ENCODE data around the gene TEX2. TPM values are rescaled to one million over a fixed set of nuclear protein-coding genes. Genes with fewer than 3 reads are reported as not detected.

TEX2 gene
- total and polyA plus RNA-seq, 5 donors from 2014 or later = 6.0 to 9.3 (median 6.1) TPM

- Mint-ChIP-seq H3K4me1 (peaks cover 7 to 29% (median 17%) of the 10 kb centered on the region in 4 donors), H3K27me3 (peaks cover 11% of the 10 kb centered on the region), H3K4me3 (peak overlapping the region in 1 of 4 donors; percentile 13)
Observed at GRCh38 chr17:64133546-64134215, 129.4 kb downstream of the TEX2 start.

GRCh38 chr17:64131606-64132270 is 131.3 kb downstream of the TEX2 start:
- Histone ChIP-seq H3K27me3 (ENCODE audit: control insufficient read depth, insufficient read depth, low read length) (no peaks in the 10 kb centered on the region), H3K4me3 (ENCODE audit: low read depth, low read length) (peak overlapping the region; percentile 77)
- H3K27ac Mint-ChIP-seq = peak overlapping the region in 2 of 3 donors; percentile 99

More at GRCh38 chr17:64133546-64134215, 129.4 kb downstream of the TEX2 start:
- peaks cover 3% of the 10 kb centered on the region for H3K36me3 Mint-ChIP-seq
- H3K9me3 Mint-ChIP-seq = no peaks in the 10 kb centered on the region
- peak; percentile 21 to 78 (median 64) for DNase-seq
- no peaks in the 10 kb centered on the region for H3K36me3 ChIP-seq (ENCODE audit: control insufficient read depth, insufficient read depth, low read length)
- ATAC-seq (ENCODE audit: low read depth in 2 of 2) = no peak
- H3K27ac Mint-ChIP-seq = peak overlapping the region in 1 of 3 donors; percentile 61
- no peak overlapping the region for H3K4me3 ChIP-seq (ENCODE audit: low read depth, low read length)
- H3K27me3 ChIP-seq (ENCODE audit: control insufficient read depth, insufficient read depth, low read length) = no peaks in the 10 kb centered on the region
- no peak overlapping the region for H3K27ac ChIP-seq (ENCODE audit: insufficient read depth, low read length, poor library complexity, severe bottlenecking)
- no peaks in the 10 kb centered on the region for H3K9me3 ChIP-seq (ENCODE audit: control insufficient read depth in 2 of 2, low read length in 2 of 2)
- peaks cover 19% of the 10 kb centered on the region for H3K4me1 ChIP-seq (ENCODE audit: control insufficient read depth, insufficient read depth, low read length, poor library complexity, severe bottlenecking)

GRCh38 chr17:64130559-64131001 is 132.5 kb downstream of the TEX2 start:
- Histone ChIP-seq H3K27ac (ENCODE audit: insufficient read depth, low read length, poor library complexity, severe bottlenecking) (peak overlapping the region; percentile 91), H3K4me1 (ENCODE audit: control insufficient read depth, insufficient read depth, low read length, poor library complexity, severe bottlenecking) (peaks cover 40% of the 10 kb centered on the region), H3K27me3 (ENCODE audit: control insufficient read depth, insufficient read depth, low read length) (no peaks in the 10 kb centered on the region), H3K9me3 (ENCODE audit: control insufficient read depth in 2 of 2, low read length in 2 of 2) (no peaks in the 10 kb centered on the region), H3K36me3 (ENCODE audit: control insufficient read depth, insufficient read depth, low read length) (no peaks in the 10 kb centered on the region), H3K4me3 (ENCODE audit: low read depth, low read length) (peak overlapping the region; percentile 77)
- H3K27me3 Mint-ChIP-seq = peaks cover 6% of the 10 kb centered on the region
- H3K4me3 Mint-ChIP-seq = peak overlapping the region; percentile 84 to 96 (median 88)
- ATAC-seq (ENCODE audit: low read depth in 2 of 2) (peak; percentile 18 to 20), DNase-seq (peak; percentile 60 to 70 (median 63))
- no peaks in the 10 kb centered on the region for H3K9me3 Mint-ChIP-seq
- peak overlapping the region; percentile 97 to 99 (median 99) for H3K27ac Mint-ChIP-seq
- peaks cover 24 to 51% (median 39%) of the 10 kb centered on the region in 4 donors for H3K4me1 Mint-ChIP-seq
- H3K36me3 Mint-ChIP-seq = peaks cover 3% of the 10 kb centered on the region

More at GRCh38 chr17:64131606-64132270, 131.3 kb downstream of the TEX2 start:
- Mint-ChIP-seq H3K36me3 (peaks cover 3% of the 10 kb centered on the region), H3K27me3 (peaks cover 6% of the 10 kb centered on the region), H3K4me1 (peaks cover 17 to 40% (median 27%) of the 10 kb centered on the region in 4 donors), H3K4me3 (peak overlapping the region; percentile 7 to 88 (median 52)), H3K9me3 (no peaks in the 10 kb centered on the region)
- Histone ChIP-seq H3K4me1 (ENCODE audit: control insufficient read depth, insufficient read depth, low read length, poor library complexity, severe bottlenecking) (peaks cover 36% of the 10 kb centered on the region), H3K36me3 (ENCODE audit: control insufficient read depth, insufficient read depth, low read length) (no peaks in the 10 kb centered on the region), H3K27ac (ENCODE audit: insufficient read depth, low read length, poor library complexity, severe bottlenecking) (peak overlapping the region; percentile 91), H3K9me3 (ENCODE audit: control insufficient read depth in 2 of 2, low read length in 2 of 2) (no peaks in the 10 kb centered on the region)
- ATAC-seq (ENCODE audit: low read depth in 2 of 2) (no peak), DNase-seq (no peak)

GRCh38 chr17:64129765-64130558 is 133.1 kb downstream of the TEX2 start, which contains the start of gene ERN1:
Gene ERN1 (minus strand): TSS chr17:64130144. CDS start chr17:64130029, 115 bp downstream.
- Histone ChIP-seq H3K27ac (ENCODE audit: insufficient read depth, low read length, poor library complexity, severe bottlenecking) (peak within 1 kb of the TSS; percentile 91), H3K36me3 (ENCODE audit: control insufficient read depth, insufficient read depth, low read length) (no peaks in the 10 kb centered on the region), H3K27me3 (ENCODE audit: control insufficient read depth, insufficient read depth, low read length) (no peaks in the 10 kb centered on the region), H3K9me3 (ENCODE audit: control insufficient read depth in 2 of 2, low read length in 2 of 2) (no peaks in the 10 kb centered on the region), H3K4me1 (ENCODE audit: control insufficient read depth, insufficient read depth, low read length, poor library complexity, severe bottlenecking) (peaks cover 40% of the 10 kb centered on the region), H3K4me3 (ENCODE audit: low read depth, low read length) (peak within 1 kb of the TSS; percentile 91)
- peak; percentile 86 to 88 for ATAC-seq (ENCODE audit: low read depth in 2 of 2)
- Mint-ChIP-seq H3K4me3 (peak within 1 kb of the TSS; percentile 97 to 98 (median 98)), H3K9me3 (no peaks in the 10 kb centered on the region), H3K27ac (peak within 1 kb of the TSS; percentile 97 to 99 (median 99)), H3K36me3 (peaks cover 4% of the 10 kb centered on the region), H3K4me1 (peaks cover 24 to 57% (median 43%) of the 10 kb centered on the region in 4 donors), H3K27me3 (peaks cover 3% of the 10 kb centered on the region)
- peak; percentile 85 to 91 (median 90) for DNase-seq

- H3K27me3 Mint-ChIP-seq = no peaks in the 10 kb centered on the region
- H3K4me1 ChIP-seq (ENCODE audit: control insufficient read depth, insufficient read depth, low read length, poor library complexity, severe bottlenecking) = peaks cover 40% of the 10 kb centered on the region
- DNase-seq = no peak
- no peaks in the 10 kb centered on the region for H3K27me3 ChIP-seq (ENCODE audit: control insufficient read depth, insufficient read depth, low read length)
- peaks cover 29 to 63% (median 47%) of the 10 kb centered on the region in 4 donors for H3K4me1 Mint-ChIP-seq
- H3K36me3 ChIP-seq (ENCODE audit: control insufficient read depth, insufficient read depth, low read length) = no peaks in the 10 kb centered on the region
- no peaks in the 10 kb centered on the region for H3K9me3 Mint-ChIP-seq
- H3K27ac ChIP-seq (ENCODE audit: insufficient read depth, low read length, poor library complexity, severe bottlenecking) = peak overlapping the region; percentile 91
- peak in 1 of 2 donors; percentile 0 for ATAC-seq (ENCODE audit: low read depth in 2 of 2)
- no peaks in the 10 kb centered on the region for H3K9me3 ChIP-seq (ENCODE audit: control insufficient read depth in 2 of 2, low read length in 2 of 2)
- H3K4me3 Mint-ChIP-seq = peak overlapping the region; percentile 97 to 98 (median 98)
- H3K27ac Mint-ChIP-seq = peak overlapping the region in 2 of 3 donors; percentile 91 to 97
- peaks cover 9% of the 10 kb centered on the region for H3K36me3 Mint-ChIP-seq
- peak overlapping the region; percentile 91 for H3K4me3 ChIP-seq (ENCODE audit: low read depth, low read length)
Observed at GRCh38 chr17:64129515-64129764, 133.6 kb downstream of the TEX2 start.

GRCh38 chr17:64128787-64129514 is 134.1 kb downstream of the TEX2 start:
- Histone ChIP-seq H3K9me3 (ENCODE audit: control insufficient read depth in 2 of 2, low read length in 2 of 2) (no peaks in the 10 kb centered on the region), H3K4me1 (ENCODE audit: control insufficient read depth, insufficient read depth, low read length, poor library complexity, severe bottlenecking) (peaks cover 40% of the 10 kb centered on the region), H3K36me3 (ENCODE audit: control insufficient read depth, insufficient read depth, low read length) (no peaks in the 10 kb centered on the region), H3K27me3 (ENCODE audit: control insufficient read depth, insufficient read depth, low read length) (no peaks in the 10 kb centered on the region), H3K4me3 (ENCODE audit: low read depth, low read length) (peak overlapping the region; percentile 91), H3K27ac (ENCODE audit: insufficient read depth, low read length, poor library complexity, severe bottlenecking) (peak overlapping the region; percentile 91)
- Mint-ChIP-seq H3K4me1 (peaks cover 32 to 67% (median 49%) of the 10 kb centered on the region in 4 donors), H3K36me3 (peaks cover 12% of the 10 kb centered on the region), H3K27ac (peak overlapping the region; percentile 91 to 97 (median 92)), H3K4me3 (peak overlapping the region; percentile 97 to 98 (median 98)), H3K27me3 (no peaks in the 10 kb centered on the region), H3K9me3 (no peaks in the 10 kb centered on the region)
- DNase-seq (peak in 1 of 3 donors; percentile 32), ATAC-seq (ENCODE audit: low read depth in 2 of 2) (no peak)

- Histone ChIP-seq H3K4me1 (ENCODE audit: control insufficient read depth, insufficient read depth, low read length, poor library complexity, severe bottlenecking) (peaks cover 40% of the 10 kb centered on the region), H3K27ac (ENCODE audit: insufficient read depth, low read length, poor library complexity, severe bottlenecking) (no peak overlapping the region), H3K4me3 (ENCODE audit: low read depth, low read length) (peak overlapping the region; percentile 51), H3K9me3 (ENCODE audit: control insufficient read depth in 2 of 2, low read length in 2 of 2) (no peaks in the 10 kb centered on the region), H3K27me3 (ENCODE audit: control insufficient read depth, insufficient read depth, low read length) (no peaks in the 10 kb centered on the region), H3K36me3 (ENCODE audit: control insufficient read depth, insufficient read depth, low read length) (peaks cover 2% of the 10 kb centered on the region)
- H3K4me1 Mint-ChIP-seq = peaks cover 35 to 70% (median 56%) of the 10 kb centered on the region in 4 donors
- H3K27me3 Mint-ChIP-seq = no peaks in the 10 kb centered on the region
- peak overlapping the region; percentile 73 to 86 (median 80) for H3K4me3 Mint-ChIP-seq
- DNase-seq (no peak), ATAC-seq (ENCODE audit: low read depth in 2 of 2) (no peak)
- H3K27ac Mint-ChIP-seq = no peak overlapping the region
- H3K36me3 Mint-ChIP-seq = peaks cover 14% of the 10 kb centered on the region
- no peaks in the 10 kb centered on the region for H3K9me3 Mint-ChIP-seq
Observed at GRCh38 chr17:64126918-64127317, 136.1 kb downstream of the TEX2 start.

Measured in CD4-positive, CD25-positive, alpha-beta regulatory T cell (primary cell).